HEK293T (cell line): ENCODE measurements around the gene RBFA.
"Not testable (repeated sequence)": the region's sequence is repeated elsewhere in the genome, so short reads cannot be mapped to it uniquely, and the experiment has no call there.

Source experiments
- CTCF ChIA-PET: fragments of 350-600 bp; formaldehyde crosslinking; extraction: SDS; loops from one replicate; lab custom pipeline; 2021; ENCODE audit warnings: antibody characterized with exemption, inconsistent platforms; lab: Yijun Ruan, JAX
- POLR2A ChIA-PET: fragments of 350-600 bp; formaldehyde crosslinking; extraction: SDS; loops from one replicate; lab custom pipeline; 2020; ENCODE audit warnings: antibody characterized with exemption, inconsistent platforms; lab: Yijun Ruan, JAX
- DNase-seq: peaks from one replicate; pipeline ENCODE4 v3.0.0; 2012; ENCODE audit warnings: mixed read lengths; ENCODE audit errors: extremely low spot score
- ARNT ChIP-seq: fragments of 450-650 bp; IDR thresholded peaks from 2 replicates; pipeline ENCODE4 v1.6.1; 2017; ENCODE audit warnings: mild to moderate bottlenecking
- BHLHE40 ChIP-seq: fragments of 450-650 bp; IDR thresholded peaks from 2 replicates; pipeline ENCODE4 v1.6.1; 2016; ENCODE audit warnings: mild to moderate bottlenecking, moderate library complexity, borderline replicate concordance
- CTBP1 ChIP-seq: fragments of 450-650 bp; IDR thresholded peaks from 2 replicates; pipeline ENCODE4 v1.6.1; 2016; ENCODE audit warnings: borderline replicate concordance
- ELF4 ChIP-seq: fragments of 450-650 bp; IDR thresholded peaks from 2 replicates; pipeline ENCODE4 v1.6.1; 2017; ENCODE audit warnings: antibody characterized with exemption
- FOXA1 ChIP-seq: fragments of 450-650 bp; IDR thresholded peaks from 2 replicates; pipeline ENCODE4 v1.6.1; 2016; ENCODE audit warnings: mild to moderate bottlenecking
- FOXK2 ChIP-seq: fragments of 450-650 bp; IDR thresholded peaks from 2 replicates; pipeline ENCODE4 v1.6.1; 2016; ENCODE audit warnings: mild to moderate bottlenecking
- FOXM1 ChIP-seq: fragments of 450-650 bp; IDR thresholded peaks from 2 replicates; pipeline ENCODE4 v1.6.1; 2017; ENCODE audit warnings: mild to moderate bottlenecking, borderline replicate concordance
- HDGF ChIP-seq: fragments of 450-650 bp; IDR thresholded peaks from 2 replicates; pipeline ENCODE4 v1.6.1; 2017; ENCODE audit warnings: antibody characterized with exemption, borderline replicate concordance
- L3MBTL2 ChIP-seq: fragments of 450-650 bp; conservative IDR thresholded peaks from 2 replicates; pipeline ENCODE4 v1.6.1; 2016; ENCODE audit warnings: mild to moderate bottlenecking
- LEF1 ChIP-seq: fragments of 450-650 bp; IDR thresholded peaks from 2 replicates; pipeline ENCODE4 v1.6.1; 2017; ENCODE audit warnings: mild to moderate bottlenecking, borderline replicate concordance
- NFRKB ChIP-seq: fragments of 450-650 bp; IDR thresholded peaks from 2 replicates; pipeline ENCODE4 v1.6.1; 2016; ENCODE audit warnings: mild to moderate bottlenecking, moderate library complexity
- PKNOX1 ChIP-seq: fragments of 450-650 bp; IDR thresholded peaks from 2 replicates; pipeline ENCODE4 v1.6.1; 2016
- SP1 ChIP-seq: fragments of 450-650 bp; IDR thresholded peaks from 2 replicates; pipeline ENCODE4 v1.6.1; 2017
- SUZ12 ChIP-seq: fragments of 450-650 bp; IDR thresholded peaks from 2 replicates; pipeline ENCODE4 v1.6.1; 2016; ENCODE audit warnings: mild to moderate bottlenecking
- TARDBP ChIP-seq: fragments of 450-650 bp; IDR thresholded peaks from 2 replicates; pipeline ENCODE4 v1.6.1; 2016
- ZNF384 ChIP-seq: fragments of 450-650 bp; IDR thresholded peaks from 2 replicates; pipeline ENCODE4 v1.6.1; 2016

The RBFA gene

GRCh38 chr18:79991494-79991893 lies 42.7 kb upstream of the RBFA start:
- ChIA-PET CTCF (no interaction called here), POLR2A (no interaction called here)
- no peak for DNase-seq
- no peak for TF ChIP-seq SUZ12
- TF ChIP-seq CTBP1 = no peak
- no peak for TF ChIP-seq ZNF384
- no peak for TF ChIP-seq LEF1
- TF ChIP-seq ARNT = no peak
- no peak for TF ChIP-seq NFRKB
- no peak for TF ChIP-seq FOXA1
- TF ChIP-seq ELF4 = no peak
- TF ChIP-seq FOXK2 = no peak
- no peak for TF ChIP-seq L3MBTL2
- no peak for TF ChIP-seq PKNOX1

- CTCF ChIA-PET, DNase-seq: not testable (repeated sequence)
- POLR2A ChIA-PET = interaction anchor here (1.4 kb wide), 1 partner anchor 11 kb away, joined by 5 read pairs; the partner anchor contains the start of gene TXNL4A
These were observed 34.5 kb upstream of the RBFA start for GRCh38 chr18:79999701-80000100.

- ChIA-PET POLR2A (no interaction called here), CTCF (no interaction called here)
- DNase-seq = no peak
- no peak for TF ChIP-seq LEF1
- TF ChIP-seq BHLHE40 = no peak
- no peak for TF ChIP-seq CTBP1
- no peak for TF ChIP-seq L3MBTL2
- no peak for TF ChIP-seq FOXK2
- no peak for TF ChIP-seq ZNF384
These were observed 33.4 kb upstream of the RBFA start for GRCh38 chr18:80000877-80001276.

- TF ChIP-seq LEF1 (no peak), TARDBP (no peak), NFRKB (no peak), FOXA1 (no peak), L3MBTL2 (no peak), BHLHE40 (no peak), ARNT (no peak), FOXM1 (no peak), PKNOX1 (no peak), HDGF (no peak), CTBP1 (no peak), SP1 (no peak), SUZ12 (no peak), FOXK2 (no peak), ZNF384 (no peak), ELF4 (no peak)
- ChIA-PET POLR2A (no interaction called here), CTCF (no interaction called here)
- DNase-seq = no peak
These were observed 31.8 kb upstream of the RBFA start for GRCh38 chr18:80002468-80002867.

GRCh38 chr18:80004600-80005342 lies 29.5 kb upstream of the RBFA start:
- ChIA-PET CTCF (no interaction called here), POLR2A (no interaction called here)
- no peak for TF ChIP-seq NFRKB
- TF ChIP-seq PKNOX1 = no peak
- no peak for TF ChIP-seq ZNF384
- no peak for TF ChIP-seq LEF1
- no peak for TF ChIP-seq TARDBP
- TF ChIP-seq FOXM1 = no peak
- TF ChIP-seq BHLHE40 = no peak
- no peak for TF ChIP-seq FOXK2
- no peak for TF ChIP-seq CTBP1
- TF ChIP-seq ELF4 = no peak
- TF ChIP-seq SP1 = no peak
- TF ChIP-seq FOXA1 = no peak
- TF ChIP-seq SUZ12 = no peak
- no peak for TF ChIP-seq L3MBTL2
- no peak for TF ChIP-seq HDGF
- no peak for TF ChIP-seq ARNT
- no peak for DNase-seq

GRCh38 chr18:80006724-80007123 lies 27.5 kb upstream of the RBFA start:
- ChIA-PET CTCF (no interaction called here), POLR2A (no interaction called here)
- no peak for DNase-seq
- no peak for TF ChIP-seq L3MBTL2
- no peak for TF ChIP-seq PKNOX1
